Suppressor macrophage (primary cell): Measurements from ENCODE around the gene TCFL5.

Experiments used
- DNase-seq, 4 experiments: peaks; one replicate each; pipeline ENCODE4 v3.0.0-alpha.2; 2020 to 2022

TCFL5 gene

GRCh38 chr20:62832212-62832922, 29.3 kb downstream of the TCFL5 start:
- DNase-seq: peak; percentile 85 to 92 (median 90)

- no peak for DNase-seq
These were observed 29.8 kb downstream of the TCFL5 start for GRCh38 chr20:62831854-62832211.

DNA sequence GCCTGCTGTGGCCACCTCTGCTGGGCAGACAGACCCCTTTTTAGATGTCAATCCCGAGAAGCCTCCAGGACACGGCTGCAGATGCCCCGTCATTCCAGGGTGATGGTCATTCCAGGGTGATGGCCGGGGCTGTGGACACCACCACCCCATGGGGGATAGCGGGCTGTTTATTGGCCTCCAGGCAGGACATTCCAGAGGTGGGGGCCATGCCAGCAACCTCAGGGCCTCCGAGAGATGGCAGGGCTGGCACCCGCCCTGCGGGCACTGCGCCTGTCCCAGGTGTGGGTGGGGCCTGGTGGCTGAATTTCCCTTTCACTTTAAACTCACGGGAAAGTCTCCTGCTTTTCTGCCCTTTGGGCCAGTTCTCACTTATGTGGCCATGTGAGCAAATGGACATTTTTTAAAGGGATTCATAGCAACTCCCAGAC, 30.2 kb downstream of the TCFL5 start:
- DNase-seq: no peak

- no peak for DNase-seq
These were observed 30.8 kb downstream of the TCFL5 start for GRCh38 chr20:62830821-62831220.

GRCh38 chr20:62830251-62830650, 31.4 kb downstream of the TCFL5 start:
- DNase-seq: no peak

GRCh38 chr20:62829231-62830230, 32.1 kb downstream of the TCFL5 start:
- DNase-seq: no peak

DNA sequence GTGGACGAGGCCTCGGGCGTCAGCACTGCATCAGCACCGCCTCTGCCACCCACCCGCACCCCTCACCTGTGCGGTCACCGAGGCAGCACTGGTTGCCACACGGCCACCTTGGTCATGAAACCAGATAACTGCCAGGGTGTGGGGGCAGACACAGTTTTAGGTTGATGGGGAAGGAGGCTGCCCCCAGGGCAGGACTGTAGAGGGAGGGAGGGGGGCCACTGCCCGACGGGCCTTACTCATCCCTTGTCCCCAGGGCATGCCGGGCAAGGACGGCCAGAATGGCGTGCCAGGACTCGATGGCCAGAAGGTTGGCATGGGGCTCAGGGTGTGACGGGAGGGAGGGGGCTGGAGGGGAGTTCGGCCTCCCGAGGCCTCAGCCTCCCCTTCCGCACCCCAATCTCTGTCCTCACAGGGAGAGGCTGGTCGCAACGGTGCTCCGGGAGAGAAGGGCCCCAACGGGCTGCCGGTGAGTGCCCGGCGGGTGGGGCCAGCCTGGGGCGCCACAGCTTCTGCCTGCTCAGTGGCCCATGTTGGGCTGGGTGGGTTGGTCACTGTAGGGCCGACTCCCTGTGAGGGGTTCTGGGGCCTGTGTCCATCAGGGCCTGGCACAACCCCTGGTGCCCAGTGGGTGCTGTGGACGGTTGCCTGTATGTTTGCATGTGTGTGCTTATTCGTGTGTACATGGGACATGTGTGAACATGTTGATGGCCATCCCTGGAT, 33.0 kb downstream of the TCFL5 start:
- no peak for DNase-seq

- no peak for DNase-seq
These were observed 33.6 kb downstream of the TCFL5 start for GRCh38 chr20:62828051-62828450.

DNA sequence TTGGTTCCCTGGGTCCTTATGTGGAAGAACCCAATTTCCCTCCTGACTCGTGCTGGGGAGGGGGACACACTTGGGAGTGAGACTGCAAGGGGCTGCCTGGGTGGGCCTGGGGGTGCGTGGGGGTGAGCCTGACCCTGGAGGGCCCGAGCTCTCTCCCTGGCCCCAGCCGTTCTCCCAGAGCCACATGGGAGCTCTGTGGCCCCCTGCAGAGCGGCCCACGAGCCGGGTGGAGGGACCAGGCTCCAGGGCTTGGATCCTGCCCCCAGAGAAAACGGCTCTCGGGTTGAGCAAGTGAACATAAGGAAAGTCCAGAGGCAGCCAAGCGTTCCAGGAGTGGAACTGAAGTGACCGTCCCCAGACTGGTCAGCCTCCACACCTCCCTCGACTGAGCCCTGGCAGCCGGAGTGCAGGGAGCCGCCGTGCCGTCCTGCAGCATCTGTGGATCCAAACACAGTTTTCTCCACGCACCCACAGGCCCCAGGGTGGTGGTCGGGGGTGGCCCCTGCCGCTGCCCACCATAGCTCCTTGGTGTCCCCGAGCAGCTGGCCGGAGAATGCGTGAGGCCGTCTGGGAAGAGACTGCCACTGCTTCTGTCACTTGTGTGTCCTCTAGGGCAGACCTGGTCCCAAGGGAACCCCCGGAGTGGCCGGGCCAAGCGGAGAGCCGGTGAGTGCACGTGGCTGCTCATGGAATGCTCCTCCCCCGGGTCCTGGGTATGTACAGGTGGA, 34.1 kb downstream of the TCFL5 start:
- DNase-seq: no peak

GRCh38 chr20:62826646-62827310, 34.8 kb downstream of the TCFL5 start:
- no peak for DNase-seq

- DNase-seq: no peak
These were observed 35.5 kb downstream of the TCFL5 start for GRCh38 chr20:62825986-62826645.

- no peak for DNase-seq
These were observed 36.2 kb downstream of the TCFL5 start for GRCh38 chr20:62825333-62825985.

GRCh38 chr20:62824476-62825332, 36.9 kb downstream of the TCFL5 start:
- peak in 3 of 4 experiments; percentile 34 to 64 (median 48) for DNase-seq

DNA sequence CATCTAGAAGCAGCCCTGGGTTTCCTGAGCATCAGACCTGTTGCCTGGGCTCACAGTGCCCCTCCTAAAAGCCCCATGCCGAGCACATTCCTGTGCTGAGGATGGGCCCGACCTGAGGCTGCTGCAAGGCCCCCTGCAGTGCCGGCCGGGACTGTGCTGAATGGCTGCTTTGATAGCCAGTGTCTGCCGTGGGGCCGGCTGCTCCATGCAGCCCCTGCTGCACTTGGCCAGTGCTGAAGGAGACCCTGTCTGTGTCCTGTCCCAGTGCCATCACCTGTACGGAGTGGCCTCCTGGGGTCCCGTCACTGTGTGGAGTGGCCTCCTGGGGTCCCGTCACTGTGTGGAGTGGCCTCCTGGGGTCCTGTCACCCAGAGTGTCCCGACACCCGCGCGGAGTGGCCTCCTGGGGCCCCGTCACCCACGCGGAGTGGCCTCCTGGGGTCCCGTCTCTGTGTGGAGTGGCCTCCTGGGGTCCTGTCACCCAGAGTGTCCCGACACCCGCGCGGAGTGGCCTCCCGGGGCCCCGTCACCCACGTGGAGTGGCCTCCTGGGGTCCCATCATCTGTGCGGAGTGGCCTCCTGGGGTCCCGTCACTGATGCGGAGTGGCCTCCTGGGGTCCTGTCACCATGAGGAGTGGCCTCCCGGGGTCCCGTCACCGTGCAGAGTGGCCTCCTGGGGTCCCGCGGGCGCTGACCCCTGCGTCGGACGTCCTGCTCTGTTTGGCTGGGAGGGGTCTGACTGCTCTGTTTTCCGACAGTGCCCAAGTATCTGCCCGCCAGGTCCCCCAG, 37.7 kb downstream of the TCFL5 start:
- no peak for DNase-seq

DNA sequence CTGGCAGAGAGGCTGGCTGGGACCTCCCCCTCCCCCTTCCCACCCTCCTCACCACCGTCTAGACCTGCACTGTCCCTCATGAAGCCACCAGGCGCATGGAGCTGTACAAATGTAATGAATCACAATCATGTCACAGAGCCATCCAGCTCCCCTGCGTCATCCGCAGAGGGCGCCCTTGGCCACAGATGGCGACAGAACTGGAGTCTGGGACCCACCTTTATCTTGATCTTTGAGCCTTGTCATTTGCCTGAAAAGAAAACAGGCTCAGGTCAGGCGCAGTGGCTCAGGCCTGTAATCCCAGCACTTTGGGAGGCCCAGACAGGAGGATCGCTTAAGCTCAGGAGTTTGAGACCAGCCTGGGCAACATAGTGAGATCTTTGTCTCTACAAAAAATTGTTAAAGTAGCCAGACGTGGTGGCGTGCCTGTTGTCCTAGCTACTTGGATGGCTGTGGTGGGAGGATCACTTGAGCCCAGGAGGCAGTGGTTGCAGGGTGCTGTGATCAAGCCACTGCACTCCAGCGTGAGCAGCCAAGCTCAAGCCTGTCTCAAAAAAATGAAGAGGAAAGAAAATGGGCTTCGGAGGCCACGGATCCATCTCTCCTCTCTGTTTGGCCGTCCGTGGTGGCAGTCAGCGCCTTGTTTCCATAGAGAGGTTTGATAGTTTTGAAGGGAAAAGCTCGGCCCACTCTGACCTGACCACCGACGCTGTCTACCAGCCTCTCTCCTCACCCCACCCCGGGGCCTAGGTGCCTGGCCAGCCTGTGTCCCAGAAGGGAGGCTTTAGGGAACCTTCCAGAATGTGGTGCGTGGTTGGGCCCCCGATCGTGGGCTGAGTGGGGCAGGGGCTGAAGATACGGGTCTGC, 38.6 kb downstream of the TCFL5 start:
- DNase-seq: peak; percentile 55 to 70 (median 63)

DNA sequence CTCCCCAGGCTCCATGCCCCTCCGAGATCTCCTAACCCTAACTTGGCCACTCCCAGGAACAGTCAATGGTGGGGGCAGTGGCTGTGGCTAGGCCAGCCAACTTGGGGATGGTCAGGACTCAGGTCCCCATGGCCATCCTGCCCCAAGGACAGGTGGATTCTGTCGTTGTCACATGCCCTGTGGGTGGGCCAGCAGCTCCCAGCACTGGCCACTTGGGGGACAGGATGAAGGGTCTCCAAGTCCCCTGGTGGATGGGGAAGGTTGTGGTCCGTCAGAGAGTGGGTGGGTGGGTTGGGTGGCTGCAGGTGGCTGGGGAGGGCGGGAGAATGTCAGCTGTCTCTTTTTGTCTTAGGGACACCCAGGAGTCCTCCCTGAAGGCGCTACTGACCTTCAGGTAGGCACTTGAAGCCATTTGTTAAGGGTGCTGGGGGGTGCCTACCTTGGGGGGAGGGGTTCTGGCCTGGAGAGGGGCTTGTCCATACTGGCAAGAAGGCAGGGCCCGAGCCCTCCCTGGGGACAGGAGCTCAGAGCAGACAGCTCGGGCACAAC, 39.3 kb downstream of the TCFL5 start:
- no peak for DNase-seq

GRCh38 chr20:62821726-62822210, 39.9 kb downstream of the TCFL5 start:
- DNase-seq: no peak
